Endothelial cell of umbilical vein (primary cell): ENCODE measurements around the gene MEIOSIN. TPM values are rescaled to one million over a fixed set of nuclear protein-coding genes. Genes with fewer than 3 reads are reported as not detected.

Experiments
- BruUV-seq: library from RNA; stranded (reverse); fragments of 400-500 nt; replicated peaks from 2 replicates; lab custom pipeline; 2021; lab: Mats Ljungman, UMichigan
- CTCF ChIA-PET: fragments of 300-600, 350-600 bp; sonication (Branson Sonifier 250); formaldehyde crosslinking; loops from one replicate; lab custom pipeline; 2021; ENCODE audit warnings: antibody characterized with exemption, inconsistent platforms; lab: Charles Lee
- POLR2A ChIA-PET: fragments of 300-600, 350-600 bp; sonication (Branson Sonifier 250); formaldehyde crosslinking; loops from one replicate; lab custom pipeline; 2021; ENCODE audit warnings: antibody characterized with exemption, inconsistent platforms; lab: Charles Lee
- DNase-seq: peaks from one replicate; pipeline ENCODE4 v3.0.0-alpha.2; 2011; ENCODE audit warnings: low read depth, low spot score
- FAIRE-seq: peaks from 2 replicates; lab custom pipeline; 2011; peaks lifted over from hg19 to GRCh38; lab: Jason Lieb, UNC
- H2AFZ ChIP-seq: 2 replicates; pipeline ENCODE4 v1.6.0; 2012; ENCODE audit warnings: low read depth, low read length, control low read depth, inconsistent platforms
- H3K27ac ChIP-seq: 2 replicates; pipeline ENCODE4 v1.5.1; 2011; ENCODE audit warnings: low read depth, mild to moderate bottlenecking, control low read depth, low read length, moderate library complexity; ENCODE audit not compliant: insufficient read depth
- H3K27me3 ChIP-seq, 2 experiments: 2 replicates each; pipeline versions ENCODE4 v1.6.0 to v1.6.1; 2011; ENCODE audit warnings: low read length in 2 of 2, mixed read lengths in 1 of 2; ENCODE audit not compliant: control insufficient read depth in 2 of 2, insufficient read depth in 2 of 2
- H3K36me3 ChIP-seq, 2 experiments: 2 replicates in 1 of 2; 3 replicates in 1 of 2; pipeline ENCODE4 v1.5.1; 2011; ENCODE audit warnings: low read length in 2 of 2, mild to moderate bottlenecking in 1 of 2, moderate library complexity in 1 of 2; ENCODE audit not compliant: control insufficient read depth in 2 of 2, insufficient read depth in 2 of 2; ENCODE audit errors: extremely low read depth in 1 of 2
- H3K4me1 ChIP-seq: 3 replicates; pipeline ENCODE4 v1.5.1; 2011; ENCODE audit warnings: mild to moderate bottlenecking, low read length; ENCODE audit not compliant: control insufficient read depth, insufficient read depth; ENCODE audit errors: extremely low read depth
- H3K4me2 ChIP-seq: 2 replicates; pipeline ENCODE4 v1.6.1; 2011; ENCODE audit warnings: low read length, control low read depth, mixed read lengths; ENCODE audit not compliant: insufficient read depth
- H3K4me3 ChIP-seq, 3 experiments: fragments of 200-600 bp in 1 of 3; sonication (generic), shearing (Covaris generic) in 1 of 3; replicated peaks in 1 of 3; 2 replicates each; pipeline ENCODE4 v1.5.1; 2011 to 2016; ENCODE audit warnings: control low read depth in 3 of 3, low read length in 3 of 3, mild to moderate bottlenecking in 2 of 3, inconsistent platforms in 1 of 3, low read depth in 1 of 3, moderate library complexity in 1 of 3; ENCODE audit not compliant: insufficient read depth in 1 of 3
- H3K79me2 ChIP-seq: 2 replicates; pipeline ENCODE4 v1.6.0; 2012; ENCODE audit warnings: low read length, inconsistent platforms; ENCODE audit not compliant: control insufficient read depth, insufficient read depth
- H3K9ac ChIP-seq: replicated peaks from 2 replicates; pipeline ENCODE3; 2011; ENCODE audit warnings: low read length, control low read depth; ENCODE audit not compliant: insufficient read depth; ENCODE audit errors: extremely low read depth
- H3K9me1 ChIP-seq: replicated peaks from 3 replicates; pipeline ENCODE4 v1.6.0; 2011; ENCODE audit warnings: mild to moderate bottlenecking, low read length; ENCODE audit not compliant: control insufficient read depth, insufficient read depth; ENCODE audit errors: extremely low read depth
- H3K9me3 ChIP-seq: replicated peaks from 2 replicates; pipeline ENCODE4 v1.5.1; 2012; ENCODE audit warnings: low read length, inconsistent platforms; ENCODE audit not compliant: control insufficient read depth, insufficient read depth
- H4K20me1 ChIP-seq: replicated peaks from 2 replicates; pipeline ENCODE3; 2011; ENCODE audit warnings: mild to moderate bottlenecking, low read length; ENCODE audit not compliant: control insufficient read depth, insufficient read depth; ENCODE audit errors: extremely low read depth
- CTCF ChIP-seq, 2 donors: IDR thresholded peaks; 1 replicate in 1 of 2; 2 replicates in 1 of 2; pipeline ENCODE4 v1.5.1; 2011; ENCODE audit warnings: low read length in 2 of 2, mild to moderate bottlenecking in 2 of 2, moderate library complexity in 2 of 2, control low read depth in 1 of 2, inconsistent platforms in 1 of 2, low read depth in 1 of 2; ENCODE audit not compliant: insufficient read depth in 1 of 2; ENCODE audit errors: extremely low read depth in 1 of 2
- EZH2 ChIP-seq: IDR thresholded peaks from 2 replicates; pipeline ENCODE4 v1.6.1; 2012; ENCODE audit warnings: borderline replicate concordance, low read depth, mild to moderate bottlenecking, moderate library complexity, low read length, inconsistent platforms; ENCODE audit not compliant: severe bottlenecking
- FOS ChIP-seq: IDR thresholded peaks from 2 replicates; pipeline ENCODE4 v1.6.1; 2011; ENCODE audit warnings: mild to moderate bottlenecking, low read length, moderate library complexity, borderline replicate concordance; ENCODE audit not compliant: insufficient read depth
- GATA2 ChIP-seq: IDR thresholded peaks from 2 replicates; pipeline ENCODE4 v1.7.0; 2011; ENCODE audit warnings: low read depth, mild to moderate bottlenecking, moderate library complexity, mixed read lengths, low read length; ENCODE audit not compliant: insufficient read length, insufficient read depth
- JUN ChIP-seq: IDR thresholded peaks from 2 replicates; pipeline ENCODE4 v1.6.1; 2011; ENCODE audit warnings: borderline replicate concordance, low read depth; ENCODE audit not compliant: insufficient read length, insufficient read depth
- MYC ChIP-seq: IDR thresholded peaks from one replicate; pipeline ENCODE4 v1.6.1; 2011; ENCODE audit warnings: mild to moderate bottlenecking, low read depth, low read length
- POLR2A ChIP-seq: IDR thresholded peaks from 2 replicates; pipeline ENCODE4 v1.6.1; 2012; ENCODE audit warnings: low read depth, mild to moderate bottlenecking, control low read depth, low read length
- POLR2AphosphoS5 ChIP-seq: IDR thresholded peaks from 2 replicates; pipeline ENCODE4 v1.6.1; 2012; ENCODE audit warnings: low read depth, mild to moderate bottlenecking, control low read depth, low read length, moderate library complexity; ENCODE audit not compliant: insufficient read depth
- dilution Hi-C: fragments of 300-500 bp; cut with MboI; formaldehyde crosslinking; loops from one replicate; pipeline ENCODE4 v1.15.0; 2019; ENCODE audit warnings: low sequenced_read_pairs; ENCODE audit not compliant: extremely low pct_ligation_motif_present
- intact Hi-C: fragments of 100-400 bp; cut with micrococcal nuclease; formaldehyde crosslinking; loops from one replicate; pipeline ENCODE4 v1.10.0; 2022
- polyA plus RNA-seq, 4 experiments: library from polyadenylated mRNA; depleted of rRNA in 3 of 4; stranded (reverse) in 3 of 4; unstranded in 1 of 4; fragments of >200 nt; gene quantifications; 2 replicates each; pipeline versions ENCODE4 v1.2.1 to v1.2.3, GENCODE V29; 2011 to 2012; ENCODE audit warnings: missing spikeins in 1 of 4
- total RNA-seq: library from RNA; stranded (reverse); gene quantifications from 2 replicates; pipeline ENCODE4 v1.2.3, GENCODE V29; 2021
- TF ChIP-seq, protein P1 (sequence below): IDR thresholded peaks from 2 replicates; pipeline ENCODE4 v1.6.1; 2011; ENCODE audit not compliant: insufficient read depth, insufficient read length

The MEIOSIN gene
- total and polyA plus RNA-seq, 2 donors (not counting 3 experiments of a cell fraction or from before 2014, with no cell fraction given), result not detected

DNA sequence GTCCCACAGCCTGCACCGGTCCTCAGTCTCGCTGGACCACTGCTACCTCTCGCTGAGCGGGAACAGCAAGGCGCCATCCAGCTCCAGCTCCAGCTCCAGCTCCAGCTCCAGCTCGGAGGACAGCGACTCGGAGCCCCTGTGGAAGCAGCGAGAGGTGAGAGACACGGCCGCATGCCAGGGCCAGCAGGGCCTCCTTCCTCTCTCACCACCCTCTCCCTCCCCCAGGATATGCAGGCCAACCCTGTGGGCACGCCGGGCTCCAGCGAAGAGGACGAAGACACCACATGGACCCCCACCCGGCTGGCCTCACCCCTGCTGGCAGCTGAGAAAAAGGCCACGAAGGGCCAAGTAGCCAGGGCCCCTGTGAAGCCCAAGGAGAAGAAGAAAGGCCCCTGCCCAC lies 28.5 kb downstream of the MEIOSIN start:
- CTCF ChIA-PET, result interaction anchor here (0.5 kb wide), 1 partner anchor 54 kb away, joined by 3 read pairs; no protein-coding TSS in a partner anchor
- Histone ChIP-seq H3K36me3 (no peaks in the 10 kb centered on the region), H3K9me1 (no peaks in the 10 kb centered on the region), H2AFZ (no peak overlapping the region), H3K9me3 (no peaks in the 10 kb centered on the region), H3K9ac (no peak overlapping the region), H3K27me3 (no peaks in the 10 kb centered on the region), H4K20me1 (no peaks in the 10 kb centered on the region), H3K4me3 (no peak overlapping the region), H3K27ac (no peak overlapping the region), H3K79me2 (no peaks in the 10 kb centered on the region), H3K4me1 (peaks cover 2% of the 10 kb centered on the region), H3K4me2 (no peak overlapping the region)
- TF ChIP-seq POLR2A (no peak), POLR2AphosphoS5 (no peak), GATA2 (no peak), EZH2 (no peak), MYC (no peak), JUN (no peak), FOS (no peak), CTCF (IDR thresholded peaks at IDR 0.05; ENCODE audit: extremely low read depth in 1 of 2, insufficient read depth in 1 of 2, low read depth in 1 of 2, low read length in 2 of 2) (no peak)
- TF ChIP-seq, protein P1, sequence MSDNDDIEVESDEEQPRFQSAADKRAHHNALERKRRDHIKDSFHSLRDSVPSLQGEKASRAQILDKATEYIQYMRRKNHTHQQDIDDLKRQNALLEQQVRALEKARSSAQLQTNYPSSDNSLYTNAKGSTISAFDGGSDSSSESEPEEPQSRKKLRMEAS, result no peak
- intact Hi-C loops (no loop called here), dilution Hi-C loops (no loop called here)
- FAIRE-seq, result no peak
- no TSS peak for BruUV-seq
- POLR2A ChIA-PET, result no interaction called here
- DNase-seq, result no peak
